Measurements from ENCODE around the gene PRRC2A.
A peak's percentile ranks its signal among the peaks of the same experiment; 100 is the strongest.

The PRRC2A gene

DNA sequence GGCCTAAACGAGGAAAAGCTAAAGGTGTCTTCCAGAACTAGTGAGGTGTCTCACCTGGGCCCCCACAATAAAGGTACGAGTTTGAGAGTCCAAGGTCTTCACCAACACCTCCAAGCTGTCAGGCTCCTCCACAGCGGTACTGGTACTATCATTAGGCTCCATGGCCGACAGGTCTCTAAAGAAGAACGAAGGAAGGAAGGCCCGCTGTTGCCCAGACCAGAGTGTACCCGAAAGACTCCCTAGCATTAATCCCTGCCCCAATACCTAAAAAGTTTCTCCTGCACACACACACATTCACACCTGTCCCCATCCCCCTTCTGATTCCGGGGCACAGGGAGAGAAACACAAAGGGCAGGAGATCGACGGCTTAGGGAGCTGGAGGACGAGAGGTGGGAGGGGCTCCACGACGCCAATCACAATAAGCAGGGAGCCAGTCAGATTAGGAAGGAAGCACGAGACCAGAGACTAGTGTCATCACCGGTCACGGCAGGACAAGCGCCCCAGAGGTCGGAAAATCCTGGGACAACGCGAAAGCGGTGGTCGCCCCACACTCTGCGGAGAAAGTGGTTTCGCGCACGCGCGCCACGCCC, 31.2 kb downstream of the PRRC2A start:
- DNase-seq (ENCODE audit: low read depth in 2 of 2) = no peak

DNA sequence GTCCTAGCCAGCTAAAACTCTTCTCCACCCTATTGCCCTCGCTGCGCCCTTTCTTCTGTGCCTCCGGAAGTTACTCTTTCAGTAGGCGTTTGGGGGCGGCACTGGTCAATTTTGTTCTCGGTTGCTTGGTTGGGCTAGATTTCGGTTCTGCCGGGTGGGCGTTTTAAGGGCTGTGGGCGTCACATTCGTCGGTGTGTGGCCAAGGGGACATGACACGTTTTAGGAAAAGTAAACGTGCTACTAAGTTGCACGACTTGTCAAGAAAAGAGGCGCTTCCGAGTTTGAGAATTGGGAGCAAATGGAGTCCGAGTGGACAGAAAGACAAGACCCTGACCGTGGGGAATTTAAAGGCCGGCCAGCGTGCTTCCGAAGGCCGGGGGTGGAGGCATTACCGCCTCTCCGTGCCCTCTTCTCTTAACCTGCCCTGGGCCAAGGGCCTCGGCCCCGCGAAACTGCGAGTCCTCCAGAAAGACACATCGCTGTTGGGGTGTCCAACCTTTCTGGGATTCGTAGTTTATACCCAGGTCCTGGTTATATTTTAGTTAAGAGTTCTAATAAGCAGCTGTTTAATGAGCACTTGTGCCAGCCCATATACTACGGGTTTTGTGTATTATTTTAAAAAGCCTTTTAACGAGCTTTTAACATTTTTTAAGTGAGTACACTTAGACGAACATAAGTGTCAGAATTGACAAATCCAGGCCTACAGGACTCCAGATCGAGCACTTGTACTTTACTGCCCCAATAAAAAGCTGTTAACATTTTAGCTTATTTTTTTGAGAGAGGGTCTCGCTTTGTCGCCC, 32.6 kb downstream of the PRRC2A start:
- peak in 1 of 2 donors; percentile 68 for DNase-seq (ENCODE audit: low read depth in 2 of 2)

DNA sequence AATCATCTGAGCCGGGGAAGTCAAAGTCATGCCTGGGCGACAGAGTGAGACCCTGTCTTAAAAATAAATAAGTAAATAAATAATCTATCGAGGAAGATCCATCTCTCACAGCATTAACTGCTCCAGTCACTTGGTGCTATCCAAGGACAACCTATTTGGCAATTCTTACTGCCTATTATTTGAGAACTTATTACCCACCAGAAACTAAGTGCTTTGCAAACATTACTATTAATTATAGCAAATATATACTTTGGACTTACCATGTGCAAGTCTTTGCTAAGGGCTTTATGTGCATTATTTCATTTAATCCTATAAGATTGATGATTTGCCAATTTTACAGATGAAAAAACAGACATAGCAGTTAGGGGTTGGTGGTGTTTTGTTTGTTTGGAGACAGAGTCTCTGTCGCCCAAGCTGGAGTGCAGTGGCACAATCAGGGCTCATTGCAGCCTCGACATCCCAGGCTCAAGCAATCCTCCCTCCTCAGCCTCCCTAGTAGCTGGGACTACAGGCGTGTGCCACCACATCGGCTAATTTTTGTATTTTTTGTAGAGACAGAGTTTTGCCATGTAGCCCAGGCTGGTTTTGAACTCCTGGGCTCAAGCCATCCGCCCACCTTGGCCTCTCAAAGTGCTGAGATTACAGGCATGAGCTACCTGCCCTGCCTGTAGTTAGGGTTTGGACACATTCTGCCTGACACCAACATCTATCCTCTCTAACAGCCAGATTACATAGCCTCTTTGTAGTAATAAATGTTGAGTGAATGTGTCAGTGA, 34.2 kb downstream of the PRRC2A start:
- no peak for DNase-seq (ENCODE audit: low read depth in 2 of 2)

- no peak for DNase-seq (ENCODE audit: low read depth in 2 of 2)
These were observed 35.1 kb downstream of the PRRC2A start, which contains the start of gene APOM for GRCh38 chr6:31655349-31656237. TSS of gene APOM (plus strand) at chr6:31655894. CDS start at chr6:31655967, 73 bp downstream.

DNA sequence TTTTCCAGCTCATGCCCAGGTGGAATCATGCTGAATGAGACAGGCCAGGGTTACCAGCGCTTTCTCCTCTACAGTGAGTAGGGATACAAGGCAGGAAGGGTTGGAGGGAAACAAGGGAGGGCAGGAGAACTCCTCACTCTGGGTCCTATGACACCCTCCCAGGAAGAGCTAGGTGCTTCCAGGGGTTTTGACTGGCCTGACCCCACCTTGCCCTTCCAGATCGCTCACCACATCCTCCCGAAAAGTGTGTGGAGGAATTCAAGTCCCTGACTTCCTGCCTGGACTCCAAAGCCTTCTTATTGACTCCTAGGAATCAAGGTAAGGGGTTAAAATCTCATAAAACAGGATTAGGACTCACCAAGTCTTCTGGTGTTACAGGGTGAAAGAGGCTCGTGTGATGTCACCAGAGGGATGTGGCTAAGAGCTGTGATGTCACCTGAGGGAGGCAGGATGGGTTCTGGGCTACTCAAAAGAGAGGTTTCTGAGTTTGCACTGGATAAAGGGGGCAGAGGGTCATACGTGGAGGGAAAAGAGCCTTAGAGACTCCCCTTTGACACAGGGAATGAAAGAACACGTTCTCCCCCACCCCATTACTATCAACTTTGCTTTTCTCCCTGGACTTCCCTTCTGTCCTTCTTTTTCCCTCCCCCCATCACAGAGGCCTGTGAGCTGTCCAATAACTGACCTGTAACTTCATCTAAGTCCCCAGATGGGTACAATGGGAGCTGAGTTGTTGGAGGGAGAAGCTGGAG, 37.1 kb downstream of the PRRC2A start:
- no peak for DNase-seq (ENCODE audit: low read depth in 2 of 2)

DNA sequence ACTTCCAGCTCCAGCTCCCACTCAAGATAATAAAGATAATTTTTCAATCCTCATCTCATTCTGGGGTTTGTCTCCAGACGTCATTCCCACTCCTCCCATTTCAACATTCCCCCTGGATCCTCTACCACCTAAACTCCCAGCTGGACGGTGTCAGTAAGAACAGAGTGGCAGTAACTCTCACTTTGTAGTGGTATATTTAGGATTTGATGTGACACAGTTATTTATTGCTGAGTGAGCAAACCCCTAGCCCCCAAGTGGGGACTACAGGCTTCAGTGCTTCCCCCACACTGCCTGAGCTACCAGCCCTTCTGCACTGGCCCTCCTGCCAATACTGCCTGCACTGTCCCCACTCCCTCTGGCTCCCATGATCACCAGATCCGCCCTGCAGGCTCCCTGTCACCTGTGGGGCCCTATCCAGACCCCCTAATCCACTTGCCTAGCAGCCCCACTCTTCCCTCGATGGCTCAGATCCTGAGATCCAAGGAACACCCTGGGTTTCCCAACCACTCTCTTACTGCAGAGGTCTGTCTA, 37.7 kb downstream of the PRRC2A start:
- DNase-seq (ENCODE audit: low read depth in 2 of 2) = no peak

- no peak for DNase-seq (ENCODE audit: low read depth in 2 of 2)
These were observed 38.6 kb downstream of the PRRC2A start for GRCh38 chr6:31658983-31659648.

DNA sequence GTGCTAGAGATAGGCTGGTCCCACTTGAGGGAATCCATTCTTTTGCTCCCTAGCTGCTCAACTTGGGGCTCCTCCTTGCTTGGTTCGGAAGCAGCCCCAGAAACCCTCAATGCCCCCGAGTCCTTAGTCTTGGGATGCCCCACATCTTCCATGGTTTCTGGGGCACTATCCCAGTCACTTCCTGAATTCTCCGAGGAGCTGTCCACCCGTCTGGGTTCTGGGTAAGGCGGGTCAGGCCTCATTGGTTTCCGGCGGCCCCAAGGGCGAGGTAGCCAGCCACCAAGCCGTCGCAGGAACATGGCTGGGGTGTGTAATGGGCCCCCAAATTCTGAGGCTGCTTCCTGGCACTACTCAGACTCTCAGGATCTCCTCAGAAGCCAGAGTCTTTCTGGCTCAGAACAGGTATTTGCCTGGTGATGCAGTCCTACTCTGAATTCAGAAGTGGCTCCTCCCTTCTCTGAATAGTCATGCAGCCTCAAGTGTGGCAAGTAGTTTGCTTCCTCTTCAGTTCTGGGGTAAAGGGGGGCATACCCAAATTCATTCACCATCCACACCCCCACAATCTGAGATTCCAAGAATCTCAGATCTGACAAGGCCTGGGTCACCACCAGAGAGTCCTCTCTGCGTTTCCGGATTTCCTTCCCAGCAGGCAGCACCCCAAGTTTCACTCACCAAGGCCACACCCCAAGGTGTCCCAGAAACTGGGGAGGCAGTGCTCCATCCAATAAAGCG, 39.3 kb downstream of the PRRC2A start:
- DNase-seq (ENCODE audit: low read depth in 2 of 2) = no peak

GRCh38 chr6:31660381-31661261, 40.1 kb downstream of the PRRC2A start, which contains the start of gene C6orf47:
TSS of gene C6orf47 (minus strand) at chr6:31660778. CDS start at chr6:31659947, 831 bp downstream.
- peak; percentile 56 to 74 for DNase-seq (ENCODE audit: low read depth in 2 of 2)

GRCh38 chr6:31661262-31662123, 41.0 kb downstream of the PRRC2A start:
- DNase-seq (ENCODE audit: low read depth in 2 of 2) = no peak

DNA sequence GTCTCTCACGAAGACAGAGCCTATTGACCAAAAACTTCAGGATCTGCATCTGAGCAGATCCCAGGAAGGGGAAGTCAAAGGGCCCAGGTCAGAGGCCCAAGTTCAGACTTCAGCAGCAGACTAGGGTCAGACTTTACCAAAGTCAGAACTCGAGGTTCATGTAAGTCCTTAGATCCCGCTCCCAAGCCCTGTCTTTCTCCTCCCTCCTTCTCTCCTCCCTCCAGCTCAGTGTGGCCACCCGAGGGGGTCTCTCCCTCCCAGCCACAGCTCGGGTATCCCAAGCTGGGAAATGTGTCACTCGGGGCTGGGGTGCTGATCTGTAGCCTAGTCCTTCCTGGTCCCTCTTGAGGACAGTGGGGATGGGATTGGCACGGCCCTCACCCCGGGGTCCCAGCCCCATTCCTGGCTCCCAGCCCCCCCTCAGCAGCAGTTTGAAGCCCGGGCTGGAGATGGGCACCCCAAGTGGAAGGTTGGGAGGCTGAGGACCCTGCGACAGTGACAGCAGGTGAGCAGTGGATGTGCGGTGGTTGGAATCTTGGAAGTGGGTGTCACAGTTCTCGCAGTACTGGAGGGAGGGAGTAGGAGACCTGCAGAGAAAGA, 41.7 kb downstream of the PRRC2A start:
- DNase-seq (ENCODE audit: low read depth in 2 of 2) = no peak

- no peak for DNase-seq (ENCODE audit: low read depth in 2 of 2)
These were observed 42.8 kb downstream of the PRRC2A start for GRCh38 chr6:31663126-31663960.

DNA sequence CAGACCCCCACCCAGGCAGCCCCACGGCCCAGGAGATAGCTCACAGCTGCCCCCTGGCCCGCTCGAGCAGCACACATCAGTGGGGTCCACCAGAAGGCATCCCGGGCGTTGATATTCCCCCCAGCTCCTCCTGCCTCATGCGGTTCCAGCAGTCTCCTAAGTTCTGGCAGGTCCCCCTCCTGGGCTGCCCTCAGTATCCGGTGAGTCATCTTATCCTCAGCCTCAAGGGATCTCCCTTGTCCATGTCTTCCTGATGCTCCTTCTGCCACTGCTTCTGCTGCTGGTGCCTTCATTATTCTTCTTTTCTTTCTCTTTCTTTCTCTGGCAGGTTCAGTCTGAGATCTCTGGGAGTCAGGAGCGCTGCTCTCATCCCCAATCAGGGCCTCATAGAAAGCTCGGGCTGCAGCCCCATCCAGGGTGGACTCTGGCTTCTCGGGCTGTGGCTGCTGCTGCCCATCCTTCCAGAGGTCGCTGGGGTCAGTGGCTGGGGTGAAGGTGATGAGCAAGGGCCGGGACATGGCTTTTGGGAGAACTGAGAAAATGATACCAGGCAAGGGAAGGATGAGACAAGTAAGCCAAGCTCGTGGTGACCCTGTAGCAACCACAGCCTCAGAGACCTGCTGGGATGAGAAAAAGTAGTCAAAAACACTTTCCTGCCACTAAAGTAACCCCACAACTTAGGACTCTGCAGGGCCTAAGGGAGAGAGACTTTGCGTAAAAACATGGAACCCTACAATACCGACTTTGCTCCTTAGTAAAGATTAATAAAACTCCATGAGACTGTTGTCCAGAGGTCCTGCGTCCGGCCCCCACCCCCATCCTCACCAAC, 43.7 kb downstream of the PRRC2A start:
- no peak for DNase-seq (ENCODE audit: low read depth in 2 of 2)

DNA sequence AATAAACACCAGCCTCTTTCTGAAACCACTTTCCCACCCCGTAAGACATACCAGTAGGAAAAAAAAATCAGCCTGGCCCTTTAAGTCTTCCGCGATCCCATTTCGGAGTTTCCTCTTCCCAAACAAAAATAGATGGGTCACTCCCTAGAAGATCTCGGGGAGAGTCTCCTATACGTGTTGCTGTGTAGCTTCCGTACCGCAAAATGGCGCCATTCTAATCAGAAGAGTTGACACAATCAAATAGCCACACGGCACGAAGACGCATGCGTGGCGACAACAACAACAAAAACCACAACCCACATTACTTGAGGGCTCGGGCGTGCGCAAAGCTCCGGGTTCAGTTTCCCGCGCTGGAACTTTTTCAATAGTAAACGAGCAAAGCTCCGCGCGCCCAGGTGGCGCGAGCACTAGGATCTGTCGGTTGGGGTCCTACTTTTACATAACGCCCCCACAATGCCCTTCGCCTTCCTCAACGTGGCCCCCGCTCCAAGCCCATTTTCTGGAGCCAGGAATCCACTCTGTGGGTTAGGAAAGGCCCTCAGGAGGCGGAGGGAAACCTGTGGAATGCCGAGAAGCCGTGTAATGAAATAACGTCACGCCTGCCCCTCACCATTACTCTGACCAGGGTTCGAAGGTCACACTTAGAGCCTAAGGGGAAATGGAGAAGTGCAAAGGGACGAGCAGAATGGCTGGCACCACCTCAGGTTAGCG, 44.4 kb downstream of the PRRC2A start, which contains the start of gene GPANK1:
TSS of gene GPANK1 (minus strand) at position 208 of the 711 bp plus-strand sequence. CDS start 519 bp downstream, outside the sequence.
- peak; percentile 72 to 83 for DNase-seq (ENCODE audit: low read depth in 2 of 2)

Data from stimulated activated CD4-positive, alpha-beta T cell treated with anti-CD3 and anti-CD28 coated beads, Interleukin-1b, Interleukin-23, amount 100 ng/mL, for 4 hours (primary cell).